ENCODE measurements around the gene CHD8. TPM values are rescaled to one million over a fixed set of nuclear protein-coding genes. Genes with fewer than 3 reads are reported as not detected.

Gene CHD8
- total RNA-seq, 1 experiment from 2014 or later, result 57.4 TPM

DNA sequence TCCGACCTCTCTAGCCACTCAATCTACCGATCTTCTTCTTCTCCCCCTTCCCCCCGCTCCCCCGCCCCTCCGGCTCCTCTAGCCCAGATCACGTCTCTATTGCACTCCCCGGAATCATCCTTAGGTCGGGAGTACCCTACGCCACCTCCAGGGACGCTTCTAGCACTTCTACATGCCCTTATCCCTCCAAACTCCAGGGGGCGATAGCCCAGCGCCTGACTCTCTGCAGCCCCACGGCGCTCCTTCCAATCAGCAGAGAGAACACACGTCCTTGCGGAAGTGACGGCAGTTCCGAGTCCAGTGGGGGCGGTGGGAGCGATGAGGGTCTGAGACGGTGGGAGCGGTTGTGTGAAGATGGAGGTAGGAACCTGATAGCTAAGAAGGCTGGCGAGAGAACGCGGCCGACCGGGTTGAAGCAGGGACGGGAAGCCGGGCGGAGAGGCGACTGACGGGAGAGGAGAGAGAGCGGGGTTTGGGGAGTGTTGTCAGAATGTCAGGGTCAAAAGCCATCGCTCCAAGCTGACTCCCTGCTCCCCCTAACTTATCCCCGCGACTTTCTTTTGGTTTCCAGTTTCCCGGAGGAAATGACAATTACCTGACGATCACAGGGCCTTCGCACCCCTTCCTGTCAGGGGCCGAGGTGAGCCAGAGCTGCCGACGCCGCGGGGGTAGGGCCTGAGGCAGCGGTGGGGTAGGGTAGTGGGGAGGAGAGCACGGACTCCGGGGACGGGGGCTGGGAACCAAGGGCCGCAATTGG is 21.2 kb upstream of the CHD8 start, which contains the start of the genes RAB2B and TOX4:
Gene RAB2B, minus strand, starts transcription at position 35 of the 757 bp plus-strand sequence. CDS start 87 bp downstream, outside the sequence.
Gene TOX4, plus strand, starts transcription at position 271 of the 757 bp plus-strand sequence. Its CDS starts 84 bp downstream, at position 355.
- no peaks in the 10 kb centered on the region for H4K20me1 ChIP-seq (ENCODE audit: low read length)
- no peaks in the 10 kb centered on the region for H3K9me3 ChIP-seq (ENCODE audit: low read length)
- peaks cover 5% of the 10 kb centered on the region; the same call in 1 of the 2 replicates for H3K36me3 ChIP-seq (ENCODE audit: low read depth, low read length)
- peak within 1 kb of the TSS; percentile 75 for H3K9ac ChIP-seq (ENCODE audit: low read length)
- H3K79me2 ChIP-seq (ENCODE audit: low read length), result peaks cover 51% of the 10 kb centered on the region
- POLR2A ChIA-PET (ENCODE audit: unreplicated experiment), result interaction anchor here (0.6 kb wide), 2 partner anchors 58 to 216 kb away, joined by 4 to 6 read pairs; no protein-coding TSS in a partner anchor
- H3K4me3 ChIP-seq (ENCODE audit: low read length), result peak within 1 kb of the TSS; percentile 100
- no peak for TF ChIP-seq EZH2phosphoT487 (IDR thresholded peaks at IDR 0.05; ENCODE audit: borderline replicate concordance, low read length)
- TF ChIP-seq, protein P1, sequence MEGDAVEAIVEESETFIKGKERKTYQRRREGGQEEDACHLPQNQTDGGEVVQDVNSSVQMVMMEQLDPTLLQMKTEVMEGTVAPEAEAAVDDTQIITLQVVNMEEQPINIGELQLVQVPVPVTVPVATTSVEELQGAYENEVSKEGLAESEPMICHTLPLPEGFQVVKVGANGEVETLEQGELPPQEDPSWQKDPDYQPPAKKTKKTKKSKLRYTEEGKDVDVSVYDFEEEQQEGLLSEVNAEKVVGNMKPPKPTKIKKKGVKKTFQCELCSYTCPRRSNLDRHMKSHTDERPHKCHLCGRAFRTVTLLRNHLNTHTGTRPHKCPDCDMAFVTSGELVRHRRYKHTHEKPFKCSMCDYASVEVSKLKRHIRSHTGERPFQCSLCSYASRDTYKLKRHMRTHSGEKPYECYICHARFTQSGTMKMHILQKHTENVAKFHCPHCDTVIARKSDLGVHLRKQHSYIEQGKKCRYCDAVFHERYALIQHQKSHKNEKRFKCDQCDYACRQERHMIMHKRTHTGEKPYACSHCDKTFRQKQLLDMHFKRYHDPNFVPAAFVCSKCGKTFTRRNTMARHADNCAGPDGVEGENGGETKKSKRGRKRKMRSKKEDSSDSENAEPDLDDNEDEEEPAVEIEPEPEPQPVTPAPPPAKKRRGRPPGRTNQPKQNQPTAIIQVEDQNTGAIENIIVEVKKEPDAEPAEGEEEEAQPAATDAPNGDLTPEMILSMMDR (conservative IDR thresholded peaks at IDR 0.05; ENCODE audit: low read depth, low read length), result peak; percentile 94
- no peaks in the 10 kb centered on the region for H3K27me3 ChIP-seq (ENCODE audit: low read length)
- H2AFZ ChIP-seq (ENCODE audit: low read length), result peak within 1 kb of the TSS; percentile 85
- BruUV-seq (replicated peaks), result no TSS peak
- peak; percentile 93 for ATAC-seq
- H3K4me1 ChIP-seq (ENCODE audit: insufficient read depth, low read length), result peaks cover 13% of the 10 kb centered on the region
- intact Hi-C loops (cut with micrococcal nuclease), result loop anchor here (1.0 to 2.0 kb wide), 5 partner anchors 21 to 92 kb away; partner anchors contain the start of genes CHD8, METTL3 and SUPT16H
- peak; percentile 98 for DNase-seq
- H3K4me2 ChIP-seq (ENCODE audit: low read length), result peak within 1 kb of the TSS; percentile 90
- H3K9me2 ChIP-seq (replicated peaks; ENCODE audit: low read length), result no peaks in the 10 kb centered on the region
- CTCF ChIA-PET, result interaction anchor here (0.6 to 1.0 kb wide), 3 partner anchors 21 to 40 kb away, joined by 4 to 8 read pairs (median 4); partner anchors contain the start of gene CHD8
- H3K27ac ChIP-seq (ENCODE audit: low read length), result peak within 1 kb of the TSS; percentile 61
- no peaks in the 10 kb centered on the region for H3F3A ChIP-seq (ENCODE audit: low read length, unreplicated experiment)

DNA sequence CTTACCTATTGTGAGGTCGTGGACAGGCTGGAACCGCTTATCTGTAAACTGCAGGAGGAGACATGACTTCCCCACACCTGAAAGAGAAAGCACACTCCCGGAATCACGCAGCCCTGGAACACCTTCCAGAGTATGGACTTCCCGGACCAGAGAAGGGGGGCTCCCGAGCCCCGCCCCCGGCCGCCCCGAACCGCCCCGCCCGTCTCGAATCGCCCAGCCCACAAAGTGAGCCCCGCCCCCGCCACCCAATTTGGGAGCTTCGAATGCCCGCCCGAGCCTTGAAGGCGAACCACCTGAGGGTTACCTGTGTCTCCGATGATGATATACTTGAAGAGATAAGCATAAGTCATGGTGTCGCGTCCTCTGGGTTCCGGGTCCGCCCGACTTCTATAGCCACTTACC is 20.6 kb upstream of the CHD8 start:
- H3K9ac ChIP-seq (ENCODE audit: low read length), result peak overlapping the region; percentile 75
- peak; percentile 79 for DNase-seq
- CTCF ChIA-PET, result no interaction called here
- no peaks in the 10 kb centered on the region for H3K9me2 ChIP-seq (replicated peaks; ENCODE audit: low read length)
- TF ChIP-seq EZH2phosphoT487 (IDR thresholded peaks at IDR 0.05; ENCODE audit: borderline replicate concordance, low read length) (no peak), EZH2 (IDR thresholded peaks at IDR 0.05; ENCODE audit: low read length, unreplicated experiment) (no peak)
- TF ChIP-seq, protein P1 (conservative IDR thresholded peaks at IDR 0.05; ENCODE audit: low read depth, low read length), result no peak
- peak overlapping the region; percentile 100 for H3K4me3 ChIP-seq (ENCODE audit: low read length)
- no peaks in the 10 kb centered on the region for H3F3A ChIP-seq (ENCODE audit: low read length, unreplicated experiment)
- no peaks in the 10 kb centered on the region for H3K27me3 ChIP-seq (ENCODE audit: low read length)
- H3K4me2 ChIP-seq (ENCODE audit: low read length), result peak overlapping the region; percentile 84
- POLR2A ChIA-PET (ENCODE audit: unreplicated experiment), result interaction anchor here (0.6 kb wide), 2 partner anchors 58 to 215 kb away, joined by 4 to 6 read pairs; no protein-coding TSS in a partner anchor
- H3K27ac ChIP-seq (ENCODE audit: low read length), result peak overlapping the region; percentile 61
- peak overlapping the region; percentile 82 for H2AFZ ChIP-seq (ENCODE audit: low read length)
- peaks cover 3% of the 10 kb centered on the region; the same call in 1 of the 2 replicates for H3K36me3 ChIP-seq (ENCODE audit: low read depth, low read length)
- peaks cover 13% of the 10 kb centered on the region for H3K4me1 ChIP-seq (ENCODE audit: insufficient read depth, low read length)
- H4K20me1 ChIP-seq (ENCODE audit: low read length), result no peaks in the 10 kb centered on the region
- intact Hi-C loops (cut with micrococcal nuclease), result loop anchor here (1.0 to 2.0 kb wide), 3 partner anchors 35 to 92 kb away; partner anchors contain the start of genes METTL3 and SUPT16H
- peaks cover 45% of the 10 kb centered on the region for H3K79me2 ChIP-seq (ENCODE audit: low read length)
- BruUV-seq (replicated peaks), result no TSS peak
- no peaks in the 10 kb centered on the region for H3K9me3 ChIP-seq (ENCODE audit: low read length)
- ATAC-seq, result peak; percentile 79

Data from PC-3 (cell line).